CD8-positive, alpha-beta memory T cell (primary cell): Measurements from ENCODE around the gene CCR5. TPM values are rescaled to one million over a fixed set of nuclear protein-coding genes. Genes with fewer than 3 reads are reported as not detected.
"Not testable (repeated sequence)": the region's sequence is repeated elsewhere in the genome, so short reads cannot be mapped to it uniquely, and the experiment has no call there.

Experiments
- CTCF ChIA-PET: fragments of 350-600 bp; sonication (Branson Sonifier 250); formaldehyde crosslinking; loops from one replicate; lab custom pipeline; 2021; ENCODE audit warnings: antibody characterized with exemption; lab: Charles Lee
- POLR2A ChIA-PET: fragments of 350-600 bp; sonication (Branson Sonifier 250); formaldehyde crosslinking; loops from one replicate; lab custom pipeline; 2021; ENCODE audit warnings: antibody characterized with exemption; lab: Charles Lee
- DNase-seq, 5 donors: peaks; one replicate each; pipeline versions ENCODE4 v3.0.0 to v3.0.0-alpha.2; 2020 to 2022; ENCODE audit warnings: mixed read lengths in 1 of 5
- H3K27ac ChIP-seq: one replicate; pipeline ENCODE4 v1.7.0; 2013; ENCODE audit warnings: low read depth, mild to moderate bottlenecking, low read length, moderate library complexity
- H3K27me3 ChIP-seq: 2 replicates; pipeline ENCODE4 v1.7.0; 2013; ENCODE audit warnings: low read length, mild to moderate bottlenecking; ENCODE audit not compliant: insufficient read depth, poor library complexity, severe bottlenecking
- H3K36me3 ChIP-seq: 2 replicates; pipeline ENCODE4 v1.7.0; 2013; ENCODE audit warnings: mild to moderate bottlenecking, low read length, moderate library complexity; ENCODE audit not compliant: insufficient read depth
- H3K4me1 ChIP-seq: 2 replicates; pipeline ENCODE4 v1.7.0; 2013; ENCODE audit warnings: mild to moderate bottlenecking, low read length, moderate library complexity; ENCODE audit not compliant: insufficient read depth
- H3K4me3 ChIP-seq: 2 replicates; pipeline ENCODE4 v1.7.0; 2013; ENCODE audit warnings: mild to moderate bottlenecking, low read length
- H3K9me3 ChIP-seq: 2 replicates; pipeline ENCODE4 v1.7.0; 2013; ENCODE audit warnings: mild to moderate bottlenecking, low read length
- H3K27ac Mint-ChIP-seq, 8 donors: one replicate each; pipeline ENCODE4 v1.8.0; 2020 to 2021; ENCODE audit warnings: mixed read lengths in 8 of 8, mild to moderate bottlenecking in 6 of 8, inconsistent platforms in 3 of 8, moderate library complexity in 3 of 8
- H3K27me3 Mint-ChIP-seq, 2 donors: one replicate each; pipeline ENCODE4 v1.8.0; 2020 to 2021; ENCODE audit warnings: mixed read lengths in 2 of 2, mild to moderate bottlenecking in 1 of 2, moderate library complexity in 1 of 2
- H3K36me3 Mint-ChIP-seq, 3 donors: one replicate each; pipeline ENCODE4 v1.8.0; 2020 to 2021; ENCODE audit warnings: mixed read lengths in 3 of 3, inconsistent platforms in 1 of 3, mild to moderate bottlenecking in 1 of 3
- H3K4me1 Mint-ChIP-seq, 3 donors: one replicate each; pipeline ENCODE4 v1.8.0; 2020 to 2021; ENCODE audit warnings: mixed read lengths in 3 of 3, inconsistent platforms in 1 of 3, mild to moderate bottlenecking in 1 of 3
- H3K4me3 Mint-ChIP-seq, 7 donors: one replicate each; pipeline ENCODE4 v1.8.0; 2020 to 2021; ENCODE audit warnings: mixed read lengths in 7 of 7, mild to moderate bottlenecking in 6 of 7, moderate library complexity in 4 of 7, inconsistent platforms in 2 of 7
- H3K9me3 Mint-ChIP-seq, 5 donors: one replicate each; pipeline ENCODE4 v1.8.0; 2020 to 2022; ENCODE audit warnings: mixed read lengths in 5 of 5, mild to moderate bottlenecking in 3 of 5, moderate library complexity in 2 of 5, inconsistent platforms in 1 of 5
- polyA plus RNA-seq: library from polyadenylated mRNA; unstranded; fragments of 300-500 nt; fragmentation: Illumina TruSeq; gene quantifications from one replicate; pipeline ENCODE4 v1.2.3, GENCODE V29; 2021
- total RNA-seq, 2 experiments: library from RNA; stranded (reverse); gene quantifications; one replicate each; pipeline ENCODE4 v1.2.3, GENCODE V29; 2021

The CCR5 gene
- 1 to 10 TPM; 2.6 to 3.4 TPM for total RNA-seq
- 29.2 TPM for polyA plus RNA-seq

- H3K4me1 ChIP-seq: peaks cover 63% of the 10 kb centered on the region
- CTCF ChIA-PET: interaction anchor here (0.9 to 8.0 kb wide), 26 partner anchors 7 to 432 kb away, joined by 3 to 156 read pairs (median 13); partner anchors contain the start of genes CCR1, CCR5AS, CCRL2 and CXCR6
- Mint-ChIP-seq H3K27ac (peak within 1 kb of the TSS; percentile 88 to 97 (median 93)), H3K36me3 (peaks cover 14 to 23% (median 23%) of the 10 kb centered on the region in 3 donors), H3K4me3 (peak within 1 kb of the TSS; percentile 83 to 92 (median 88)), H3K9me3 (no peaks in the 10 kb centered on the region), H3K27me3 (no peaks in the 10 kb centered on the region), H3K4me1 (peaks cover 81 to 97% (median 97%) of the 10 kb centered on the region in 3 donors)
- H3K9me3 ChIP-seq: no peaks in the 10 kb centered on the region
- POLR2A ChIA-PET: interaction anchor here (1.2 to 2.9 kb wide), 5 partner anchors 36 to 272 kb away, joined by 3 to 14 read pairs (median 6); partner anchors contain the start of genes CCR5AS and CCRL2
- peak within 1 kb of the TSS; percentile 49 for H3K27ac ChIP-seq
- H3K36me3 ChIP-seq: no peaks in the 10 kb centered on the region
- no peaks in the 10 kb centered on the region for H3K27me3 ChIP-seq
- H3K4me3 ChIP-seq: peak within 1 kb of the TSS; percentile 55
- peak in 2 of 5 donors; percentile 43 to 65 for DNase-seq
Observed at GRCh38 chr3:46370839-46371518, at the start of gene CCR5. TSS of gene CCR5 (plus strand) at chr3:46370946. CDS start at chr3:46372903, 1,957 bp downstream.

GRCh38 chr3:46321461-46322104, 49.2 kb upstream of the CCR5 start:
- H3K9me3 ChIP-seq: no peaks in the 10 kb centered on the region
- H3K27me3 ChIP-seq: no peaks in the 10 kb centered on the region
- Mint-ChIP-seq H3K4me1 (peaks cover 0 to 7% (median 0%) of the 10 kb centered on the region in 3 donors), H3K36me3 (peaks cover 0 to 18% (median 0%) of the 10 kb centered on the region in 3 donors), H3K9me3 (peaks cover 0 to 2% (median 0%) of the 10 kb centered on the region in 5 donors), H3K4me3 (no peak overlapping the region), H3K27ac (peak overlapping the region in 2 of 8 donors; percentile 12 to 38), H3K27me3 (no peaks in the 10 kb centered on the region)
- H3K36me3 ChIP-seq: no peaks in the 10 kb centered on the region
- no peak overlapping the region for H3K4me3 ChIP-seq
- POLR2A ChIA-PET: no interaction called here
- no peak for DNase-seq
- H3K4me1 ChIP-seq: no peaks in the 10 kb centered on the region
- CTCF ChIA-PET: no interaction called here
- H3K27ac ChIP-seq: no peak overlapping the region

GRCh38 chr3:46324036-46324435, 46.7 kb upstream of the CCR5 start:
- Mint-ChIP-seq H3K27me3 (no peaks in the 10 kb centered on the region), H3K4me1 (peaks cover 0 to 7% (median 0%) of the 10 kb centered on the region in 3 donors), H3K36me3 (no peaks in the 10 kb centered on the region), H3K4me3 (no peak overlapping the region), H3K27ac (no peak overlapping the region), H3K9me3 (peaks cover 0 to 2% (median 0%) of the 10 kb centered on the region in 5 donors)
- CTCF ChIA-PET: interaction anchor here (1.0 kb wide), 1 partner anchor 45 kb away, joined by 3 read pairs; no protein-coding TSS in a partner anchor
- POLR2A ChIA-PET: no interaction called here
- Histone ChIP-seq H3K4me3 (no peak overlapping the region), H3K4me1 (no peaks in the 10 kb centered on the region), H3K36me3 (no peaks in the 10 kb centered on the region), H3K27ac (no peak overlapping the region), H3K27me3 (no peaks in the 10 kb centered on the region), H3K9me3 (no peaks in the 10 kb centered on the region)
- no peak for DNase-seq

- Mint-ChIP-seq H3K4me3 (peak overlapping the region in 1 of 7 donors; percentile 54), H3K27ac (peak overlapping the region in 4 of 8 donors; percentile 9 to 75 (median 36)), H3K27me3 (no peaks in the 10 kb centered on the region), H3K4me1 (peaks cover 0 to 7% (median 0%) of the 10 kb centered on the region in 3 donors), H3K9me3 (peaks cover 0 to 2% (median 0%) of the 10 kb centered on the region in 5 donors), H3K36me3 (no peaks in the 10 kb centered on the region)
- Histone ChIP-seq H3K4me1 (no peaks in the 10 kb centered on the region), H3K9me3 (no peaks in the 10 kb centered on the region), H3K36me3 (no peaks in the 10 kb centered on the region), H3K27me3 (no peaks in the 10 kb centered on the region), H3K27ac (no peak overlapping the region), H3K4me3 (no peak overlapping the region)
- CTCF ChIA-PET: no interaction called here
- no peak for DNase-seq
- POLR2A ChIA-PET: no interaction called here
Observed at GRCh38 chr3:46325645-46326300, 45.0 kb upstream of the CCR5 start.

GRCh38 chr3:46330676-46331075, 40.1 kb upstream of the CCR5 start:
- H3K27ac ChIP-seq, POLR2A ChIA-PET, H3K27ac Mint-ChIP-seq, H3K4me3 Mint-ChIP-seq, H3K4me1 ChIP-seq, H3K9me3 ChIP-seq, DNase-seq, H3K36me3 Mint-ChIP-seq, CTCF ChIA-PET, H3K27me3 Mint-ChIP-seq, H3K9me3 Mint-ChIP-seq, H3K36me3 ChIP-seq, H3K4me3 ChIP-seq, H3K27me3 ChIP-seq: not testable (repeated sequence)
- H3K4me1 Mint-ChIP-seq: peaks cover 18 to 31% (median 18%) of the 10 kb centered on the region in 3 donors

- Mint-ChIP-seq H3K9me3 (peaks cover 16 to 27% (median 23%) of the 10 kb centered on the region in 5 donors), H3K4me1 (peaks cover 19 to 42% (median 31%) of the 10 kb centered on the region in 3 donors), H3K4me3 (peak overlapping the region in 1 of 7 donors; percentile 32), H3K27ac (peak overlapping the region in 2 of 8 donors; percentile 52 to 56), H3K36me3 (peaks cover 8 to 21% (median 8%) of the 10 kb centered on the region in 3 donors), H3K27me3 (no peaks in the 10 kb centered on the region)
- Histone ChIP-seq H3K36me3 (no peaks in the 10 kb centered on the region), H3K9me3 (peaks cover 13% of the 10 kb centered on the region), H3K4me3 (no peak overlapping the region), H3K4me1 (peaks cover 4% of the 10 kb centered on the region), H3K27me3 (no peaks in the 10 kb centered on the region), H3K27ac (no peak overlapping the region)
- ChIA-PET CTCF (no interaction called here), POLR2A (interaction anchor here (0.9 kb wide), 1 partner anchor 44 kb away, joined by 6 read pairs; no protein-coding TSS in a partner anchor)
- DNase-seq: no peak
Observed at GRCh38 chr3:46334741-46335478, 35.8 kb upstream of the CCR5 start.

GRCh38 chr3:46335541-46335940, 35.2 kb upstream of the CCR5 start:
- no peak overlapping the region for H3K27ac Mint-ChIP-seq
- Histone ChIP-seq H3K36me3 (no peaks in the 10 kb centered on the region), H3K4me3 (no peak overlapping the region), H3K27ac (no peak overlapping the region), H3K27me3 (no peaks in the 10 kb centered on the region), H3K4me1 (peaks cover 4% of the 10 kb centered on the region), H3K9me3 (peaks cover 13% of the 10 kb centered on the region)
- H3K36me3 Mint-ChIP-seq: peaks cover 8 to 26% (median 9%) of the 10 kb centered on the region in 3 donors
- ChIA-PET CTCF (no interaction called here), POLR2A (interaction anchor here (0.9 kb wide), 1 partner anchor 44 kb away, joined by 6 read pairs; no protein-coding TSS in a partner anchor)
- no peaks in the 10 kb centered on the region for H3K27me3 Mint-ChIP-seq
- H3K4me1 Mint-ChIP-seq: peaks cover 19 to 42% (median 31%) of the 10 kb centered on the region in 3 donors
- DNase-seq: no peak
- H3K4me3 Mint-ChIP-seq: no peak overlapping the region
- peaks cover 17 to 33% (median 23%) of the 10 kb centered on the region in 5 donors for H3K9me3 Mint-ChIP-seq
